ENCODE data around the gene TRAF6. TPM values are rescaled to one million over a fixed set of nuclear protein-coding genes. Genes with fewer than 3 reads are reported as not detected.

Gene TRAF6
- total and polyA plus RNA-seq, 10 of the 15 experiments (the other 5 are each of a cell fraction or from before 2014, with no cell fraction given): 1.4 to 10.9 (median 7.0) TPM

DNA sequence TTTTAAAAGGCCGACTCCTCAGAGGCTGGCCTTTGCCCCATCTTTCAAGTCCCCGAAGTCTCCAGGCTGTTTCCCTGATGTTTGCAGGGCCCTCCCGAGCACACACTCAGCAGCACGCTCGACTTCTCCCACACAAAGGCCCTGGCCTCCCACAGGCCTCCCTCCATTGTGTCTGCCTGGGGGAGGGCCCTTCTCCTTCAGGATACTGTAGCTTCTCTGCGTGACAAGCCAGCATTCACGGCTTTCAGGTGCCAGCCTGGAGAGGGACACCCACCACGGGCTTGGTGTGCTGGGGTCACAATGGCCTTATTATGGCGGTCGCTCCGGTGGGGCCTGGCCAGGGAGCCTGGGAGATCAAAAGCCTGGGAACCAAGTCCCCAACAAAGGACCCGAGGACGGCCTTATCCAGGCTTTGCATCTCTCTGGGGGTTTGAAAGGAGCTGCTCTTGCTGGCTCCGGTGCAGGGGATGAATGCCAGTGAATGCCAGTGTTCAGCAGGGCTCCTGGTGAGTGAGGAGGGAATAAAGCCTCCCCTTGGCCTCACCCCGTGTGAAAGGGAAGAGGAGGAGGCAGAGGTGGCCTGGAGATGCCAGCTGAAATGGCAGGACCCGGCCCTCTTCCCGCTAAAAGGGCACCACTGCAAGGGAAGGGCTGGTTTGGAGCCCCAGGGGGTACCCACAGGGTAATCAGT lies 55.0 kb downstream of the TRAF6 start:
- no peaks in the 10 kb centered on the region for H3K36me3 ChIP-seq (ENCODE audit: control insufficient read depth in 2 of 2, insufficient read depth in 2 of 2, low read length in 1 of 2)
- H2AFZ ChIP-seq (ENCODE audit: control insufficient read depth, low read depth, low read length): no peak overlapping the region
- H3K27ac ChIP-seq (ENCODE audit: control insufficient read depth, insufficient read depth): no peak overlapping the region
- FAIRE-seq (no peak), DNase-seq (ENCODE audit: low read depth, low spot score) (no peak), ATAC-seq (no peak)
- BruUV-seq (replicated peaks): no TSS peak
- no peaks in the 10 kb centered on the region; a peak in 1 of 4 replicates for H3K27me3 ChIP-seq (replicated peaks in 1 of 2; ENCODE audit: control insufficient read depth in 2 of 2, insufficient read depth in 2 of 2, low read length in 1 of 2)
- in situ Hi-C loops (cut with MboI): no loop called here
- ChIA-PET CTCF (no interaction called here), POLR2A (no interaction called here), SMC1A (ENCODE audit: uncharacterized antibody, unreplicated experiment) (no interaction called here), RAD21 (ENCODE audit: unreplicated experiment) (no interaction called here)
- intact Hi-C loops (cut with micrococcal nuclease; ENCODE audit: unreplicated experiment): no loop called here
- TF ChIP-seq PML (IDR thresholded peaks at IDR 0.05; ENCODE audit: low read length): no peak
- no peak for TF ChIP-seq YBX1 (IDR thresholded peaks at IDR 0.05)
- TF ChIP-seq RFX5 (IDR thresholded peaks at IDR 0.05; ENCODE audit: low read depth, low read length): no peak
- no peak for TF ChIP-seq MTA3 (IDR thresholded peaks at IDR 0.05; ENCODE audit: borderline replicate concordance, low read length)
- no peak for TF ChIP-seq TARDBP (IDR thresholded peaks at IDR 0.05; ENCODE audit: borderline replicate concordance)
- TF ChIP-seq, protein P1, sequence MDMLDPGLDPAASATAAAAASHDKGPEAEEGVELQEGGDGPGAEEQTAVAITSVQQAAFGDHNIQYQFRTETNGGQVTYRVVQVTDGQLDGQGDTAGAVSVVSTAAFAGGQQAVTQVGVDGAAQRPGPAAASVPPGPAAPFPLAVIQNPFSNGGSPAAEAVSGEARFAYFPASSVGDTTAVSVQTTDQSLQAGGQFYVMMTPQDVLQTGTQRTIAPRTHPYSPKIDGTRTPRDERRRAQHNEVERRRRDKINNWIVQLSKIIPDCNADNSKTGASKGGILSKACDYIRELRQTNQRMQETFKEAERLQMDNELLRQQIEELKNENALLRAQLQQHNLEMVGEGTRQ (IDR thresholded peaks at IDR 0.05; ENCODE audit: borderline replicate concordance, low read depth, low read length): no peak
- no peak for TF ChIP-seq SPI1 (IDR thresholded peaks at IDR 0.05; ENCODE audit: borderline replicate concordance, insufficient read depth, low read depth, low read length)
- TF ChIP-seq SMARCA5 (IDR thresholded peaks at IDR 0.05): no peak
- no peak overlapping the region for H3K4me3 ChIP-seq
- peaks cover 8% of the 10 kb centered on the region for H3K4me1 ChIP-seq (ENCODE audit: control insufficient read depth, insufficient read depth, low read length)
- no peaks in the 10 kb centered on the region for H3K9me3 ChIP-seq (replicated peaks; ENCODE audit: control insufficient read depth, insufficient read depth, low read length)
- WGBS (ENCODE audit: insufficient coverage, insufficient replicate concordance, low lambda C conversion rate, missing lambda C conversion rate): 27% methylated on average over 16 of the region's 17 CpGs
- H4K20me1 ChIP-seq (ENCODE audit: control insufficient read depth, insufficient read depth): no peaks in the 10 kb centered on the region
- no peak overlapping the region for H3K4me2 ChIP-seq (ENCODE audit: control insufficient read depth, insufficient read depth)
- H3K9ac ChIP-seq (ENCODE audit: control insufficient read depth, insufficient read depth, low read length): no peak overlapping the region
- no peaks in the 10 kb centered on the region for H3K79me2 ChIP-seq (ENCODE audit: control insufficient read depth, insufficient read depth, low read length)
